Measurements from ENCODE around the gene PRPH. TPM values are rescaled to one million over a fixed set of nuclear protein-coding genes. Genes with fewer than 3 reads are reported as not detected.
"Not testable (repeated sequence)": the region's sequence is repeated elsewhere in the genome, so short reads cannot be mapped to it uniquely, and the experiment has no call there.

Gene PRPH
- total RNA-seq, result not detected

DNA sequence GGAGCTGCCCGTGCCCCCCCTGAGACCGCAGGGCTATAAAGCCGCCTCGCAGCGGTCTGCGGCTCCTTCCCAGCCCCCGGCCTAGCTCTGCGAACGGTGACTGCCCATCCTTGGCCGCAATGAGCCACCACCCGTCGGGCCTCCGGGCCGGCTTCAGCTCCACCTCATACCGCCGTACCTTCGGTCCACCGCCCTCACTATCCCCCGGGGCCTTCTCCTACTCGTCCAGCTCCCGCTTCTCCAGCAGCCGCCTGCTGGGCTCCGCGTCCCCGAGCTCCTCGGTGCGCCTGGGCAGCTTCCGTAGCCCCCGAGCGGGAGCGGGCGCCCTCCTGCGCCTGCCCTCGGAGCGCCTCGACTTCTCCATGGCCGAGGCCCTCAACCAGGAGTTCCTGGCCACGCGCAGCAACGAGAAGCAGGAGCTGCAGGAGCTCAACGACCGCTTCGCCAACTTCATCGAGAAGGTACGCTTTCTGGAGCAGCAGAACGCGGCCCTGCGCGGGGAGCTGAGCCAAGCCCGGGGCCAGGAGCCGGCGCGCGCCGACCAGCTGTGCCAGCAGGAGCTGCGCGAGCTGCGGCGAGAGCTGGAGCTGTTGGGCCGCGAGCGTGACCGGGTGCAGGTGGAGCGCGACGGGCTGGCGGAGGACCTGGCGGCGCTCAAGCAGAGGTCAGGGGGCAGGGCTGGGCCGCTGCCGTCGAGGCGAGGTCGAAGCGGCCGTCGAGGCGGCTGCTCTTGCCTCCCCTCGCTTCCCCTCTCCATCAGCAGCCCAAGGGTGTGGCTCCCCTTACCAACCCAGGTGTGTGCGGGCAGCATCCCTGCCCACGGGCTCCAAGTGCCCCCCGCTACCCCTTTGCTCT, at the start of gene PRPH:
Gene PRPH (plus strand): TSS at position 66 of the 855 bp plus-strand sequence. CDS start 54 bp downstream, at position 120.
- Mint-ChIP-seq H3K4me1 (ENCODE audit: low read depth) (peaks cover 12% of the 10 kb centered on the region), H3K36me3 (no peaks in the 10 kb centered on the region), H3K4me3 (no peak within 1 kb of the TSS), H3K9me3 (no peaks in the 10 kb centered on the region), H3K27me3 (peaks cover 48% of the 10 kb centered on the region), H3K27ac (no peak within 1 kb of the TSS)
- POLR2A ChIA-PET, result interaction anchor here (0.5 to 2.2 kb wide), 7 partner anchors 24 to 49 kb away, joined by 3 to 7 read pairs (median 4); partner anchors contain the start of gene TROAP
- CTCF ChIA-PET, result interaction anchor here (0.7 to 16.1 kb wide), 18 partner anchors 9 to 817 kb away, joined by 3 to 234 read pairs (median 8); partner anchors contain the start of genes C1QL4, COX14, DNAJC22 and TROAP
- intact Hi-C loops (cut with micrococcal nuclease), result no loop called here
- no peak for DNase-seq

DNA sequence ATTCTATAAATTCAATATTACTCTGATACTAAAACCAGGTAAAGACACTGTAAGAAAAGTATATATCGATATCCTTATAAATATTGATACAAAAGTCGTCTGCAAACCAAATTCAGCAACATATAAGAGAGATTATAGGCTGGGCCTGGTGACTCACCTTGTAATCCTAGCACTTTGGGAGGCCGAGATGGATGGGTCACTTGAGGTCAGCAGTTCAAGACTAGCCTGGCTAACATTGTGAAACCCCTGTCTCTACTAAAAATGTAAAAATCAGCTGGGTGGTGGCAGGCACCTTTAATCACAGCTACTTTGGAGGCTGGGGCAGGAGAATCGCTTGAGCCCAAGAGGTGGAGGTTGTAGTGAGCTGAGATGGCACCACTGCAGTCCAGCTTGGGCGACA, 43.6 kb upstream of the PRPH start:
- peaks cover 12% of the 10 kb centered on the region for H3K4me1 Mint-ChIP-seq (ENCODE audit: low read depth)
- H3K9me3 Mint-ChIP-seq, result no peaks in the 10 kb centered on the region
- no peak overlapping the region for H3K4me3 Mint-ChIP-seq
- POLR2A ChIA-PET, result no interaction called here
- DNase-seq, result no peak
- no peaks in the 10 kb centered on the region for H3K36me3 Mint-ChIP-seq
- CTCF ChIA-PET, result interaction anchor here (0.6 to 1.5 kb wide), 3 partner anchors 16 to 877 kb away, joined by 3 to 6 read pairs (median 4); no protein-coding TSS in a partner anchor
- no peaks in the 10 kb centered on the region for H3K27me3 Mint-ChIP-seq
- intact Hi-C loops (cut with micrococcal nuclease), result no loop called here
- H3K27ac Mint-ChIP-seq, result no peak overlapping the region

DNA sequence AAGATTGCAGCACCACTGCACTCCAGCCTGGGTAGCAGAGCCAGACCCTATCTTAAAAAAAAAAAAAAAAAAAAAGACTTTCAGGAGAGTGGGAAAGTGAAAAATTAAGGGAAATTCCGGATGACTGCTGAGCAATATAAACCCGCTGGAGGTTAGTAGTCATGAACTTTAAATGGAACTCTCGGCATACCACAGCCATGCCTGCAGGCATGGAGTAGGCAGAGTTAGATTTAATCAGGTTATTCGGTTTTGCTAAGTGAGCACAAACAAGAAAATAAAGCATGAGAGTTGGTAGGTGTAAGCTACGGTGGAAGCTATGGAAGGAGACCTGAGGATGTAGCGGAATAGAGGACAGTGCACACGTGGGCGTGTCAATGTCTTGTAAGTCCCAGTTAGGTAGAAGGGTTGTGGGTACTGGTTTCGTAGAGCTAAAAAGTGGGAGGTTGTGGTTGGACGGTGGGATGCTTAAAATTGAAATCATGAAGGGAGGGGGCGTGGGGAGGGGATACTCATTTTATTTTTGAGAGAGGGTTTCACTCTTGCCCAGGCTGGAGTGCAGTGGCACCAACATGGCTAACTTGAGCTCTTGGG, 41.8 kb upstream of the PRPH start:
- ChIA-PET CTCF (interaction anchor here (1.3 kb wide), 1 partner anchor 18 kb away, joined by 6 read pairs; no protein-coding TSS in a partner anchor), POLR2A (interaction anchor here (0.6 to 1.6 kb wide), 2 partner anchors 12 to 314 kb away, joined by 4 to 10 read pairs; partner anchors contain the start of gene TUBA1C)
- Mint-ChIP-seq H3K27ac (no peak overlapping the region), H3K4me1 (ENCODE audit: low read depth) (peaks cover 12% of the 10 kb centered on the region), H3K9me3 (no peaks in the 10 kb centered on the region), H3K4me3 (no peak overlapping the region), H3K36me3 (no peaks in the 10 kb centered on the region), H3K27me3 (no peaks in the 10 kb centered on the region)
- no peak for DNase-seq
- intact Hi-C loops (cut with micrococcal nuclease), result no loop called here

DNA sequence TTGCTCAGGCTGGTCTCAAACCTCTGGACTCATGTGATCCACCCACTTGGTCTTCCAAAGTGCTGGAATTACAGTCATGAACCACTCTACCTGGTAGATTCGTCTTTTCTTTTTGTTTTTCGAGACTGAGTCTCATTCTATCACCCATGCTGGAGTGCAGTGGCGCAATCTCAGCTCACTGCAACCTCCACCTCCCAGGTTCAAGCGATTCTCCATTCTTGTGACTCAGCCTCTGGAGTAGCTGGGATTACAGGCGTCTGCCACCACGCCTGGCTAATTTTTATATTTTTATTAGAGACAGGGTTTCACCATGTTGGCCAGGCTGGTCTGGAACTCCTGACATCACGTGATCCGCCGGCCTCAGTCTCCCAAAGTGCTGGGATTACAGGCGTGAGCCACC, 39.5 kb upstream of the PRPH start:
- intact Hi-C loops (cut with micrococcal nuclease); H3K36me3 Mint-ChIP-seq; H3K27ac Mint-ChIP-seq; H3K4me3 Mint-ChIP-seq; CTCF ChIA-PET; H3K27me3 Mint-ChIP-seq; POLR2A ChIA-PET; H3K9me3 Mint-ChIP-seq; DNase-seq: not testable (repeated sequence)
- H3K4me1 Mint-ChIP-seq (ENCODE audit: low read depth), result peaks cover 19% of the 10 kb centered on the region

DNA sequence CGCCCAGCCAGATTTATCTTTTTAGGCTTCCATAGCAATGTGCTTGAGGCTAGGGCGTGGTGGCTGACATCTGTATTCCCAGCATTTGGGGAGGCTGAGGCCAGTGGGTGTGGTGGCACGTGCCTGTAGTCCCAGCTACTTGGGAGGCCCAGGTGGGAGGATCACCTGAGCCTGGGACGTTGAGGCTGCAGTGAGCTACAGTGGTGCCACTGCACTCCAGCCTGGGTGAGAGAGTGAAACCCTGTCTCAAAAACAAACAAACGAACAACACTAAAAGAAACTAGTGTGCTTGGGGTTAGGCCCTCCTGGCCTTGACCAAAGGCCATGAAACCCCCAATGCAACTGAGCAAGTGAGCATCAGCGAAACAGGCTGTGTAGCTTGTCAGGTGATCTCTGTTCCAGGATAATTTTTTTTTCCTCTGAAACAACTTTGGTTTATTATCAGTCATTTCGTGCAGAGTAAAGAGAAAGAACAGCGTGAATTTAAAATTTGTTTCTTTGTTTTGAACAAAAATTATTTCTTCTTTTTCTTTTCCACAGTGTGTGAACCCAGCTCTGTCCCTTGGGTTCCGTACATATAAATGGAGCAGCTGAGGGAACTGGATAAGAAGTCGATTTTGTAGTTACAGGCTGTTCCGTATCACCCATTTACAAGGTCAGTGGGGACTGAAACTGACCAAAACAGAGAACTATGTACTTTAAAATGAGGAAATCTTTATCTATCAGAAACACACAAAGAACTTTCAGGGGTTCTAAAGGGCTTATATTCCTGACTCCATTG, 38.9 kb upstream of the PRPH start:
- H3K4me3 Mint-ChIP-seq, result no peak overlapping the region
- H3K27ac Mint-ChIP-seq, result no peak overlapping the region
- H3K36me3 Mint-ChIP-seq, result no peaks in the 10 kb centered on the region
- ChIA-PET CTCF (interaction anchor here (0.6 to 1.1 kb wide), 2 partner anchors 9 to 158 kb away, joined by 3 read pairs; no protein-coding TSS in a partner anchor), POLR2A (no interaction called here)
- DNase-seq, result no peak
- no peaks in the 10 kb centered on the region for H3K9me3 Mint-ChIP-seq
- H3K27me3 Mint-ChIP-seq, result no peaks in the 10 kb centered on the region
- H3K4me1 Mint-ChIP-seq (ENCODE audit: low read depth), result peaks cover 19% of the 10 kb centered on the region
- intact Hi-C loops (cut with micrococcal nuclease), result no loop called here

DNA sequence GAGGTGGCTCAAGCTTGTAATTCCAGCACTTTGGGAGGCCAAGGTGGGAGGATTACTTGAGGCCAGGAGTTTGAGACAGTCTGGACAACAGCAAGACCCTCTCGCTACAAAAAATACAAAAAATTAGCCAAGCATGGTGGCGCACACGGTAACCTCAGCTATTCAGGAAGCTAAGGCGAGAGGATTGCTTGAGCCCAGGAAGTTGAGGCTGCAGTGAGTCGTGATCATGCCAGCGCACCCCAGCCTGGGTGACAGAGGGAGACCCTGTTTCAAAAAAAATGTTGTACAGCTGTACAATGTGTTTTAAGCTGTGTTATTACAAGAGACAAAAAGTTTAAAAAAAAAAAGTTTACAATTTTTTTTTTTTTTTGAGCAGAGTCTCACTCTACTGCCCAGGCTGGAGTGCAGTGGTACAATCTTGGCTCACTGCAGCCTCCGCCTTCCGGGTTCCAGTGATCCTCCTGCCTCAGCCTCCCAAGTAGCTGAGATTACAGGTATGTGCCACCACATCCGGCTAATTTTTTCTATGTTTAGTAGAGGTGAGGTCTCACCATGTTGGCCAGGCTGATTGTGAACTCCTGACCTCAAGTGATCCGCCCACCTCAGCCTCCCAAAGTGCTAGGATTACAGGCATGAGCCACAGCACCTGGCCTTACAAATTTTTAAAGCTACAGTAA, 37.3 kb upstream of the PRPH start:
- POLR2A ChIA-PET; H3K27ac Mint-ChIP-seq; DNase-seq; H3K36me3 Mint-ChIP-seq; intact Hi-C loops (cut with micrococcal nuclease); H3K4me3 Mint-ChIP-seq; H3K27me3 Mint-ChIP-seq; H3K9me3 Mint-ChIP-seq: not testable (repeated sequence)
- CTCF ChIA-PET, result interaction anchor here (0.6 kb wide), 1 partner anchor 22 kb away, joined by 4 read pairs; no protein-coding TSS in a partner anchor
- peaks cover 17% of the 10 kb centered on the region for H3K4me1 Mint-ChIP-seq (ENCODE audit: low read depth)

DNA sequence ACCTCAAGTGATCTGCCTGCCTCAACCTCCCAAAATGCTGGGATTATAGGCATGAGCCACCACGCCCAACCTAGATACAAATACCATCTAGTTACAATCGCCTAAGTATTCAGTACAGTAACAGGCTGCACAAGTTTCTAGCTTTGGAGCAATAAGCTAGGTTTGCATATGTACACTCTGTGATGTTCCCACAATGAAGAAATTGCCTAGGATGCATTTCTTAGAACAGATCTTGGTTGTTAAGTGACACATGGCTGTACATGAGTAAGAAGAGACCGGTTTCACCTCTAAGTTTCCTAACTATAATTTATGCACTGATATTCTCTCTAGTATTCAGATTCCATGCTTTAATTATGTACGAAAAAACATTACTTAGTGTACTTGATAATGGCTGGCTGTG, 35.5 kb upstream of the PRPH start:
- Mint-ChIP-seq H3K27ac (no peak overlapping the region), H3K27me3 (no peaks in the 10 kb centered on the region), H3K36me3 (no peaks in the 10 kb centered on the region), H3K9me3 (no peaks in the 10 kb centered on the region), H3K4me3 (no peak overlapping the region), H3K4me1 (ENCODE audit: low read depth) (peaks cover 17% of the 10 kb centered on the region)
- DNase-seq, result no peak
- intact Hi-C loops (cut with micrococcal nuclease), result no loop called here
- CTCF ChIA-PET, result interaction anchor here (4.1 kb wide), 1 partner anchor 25 kb away, joined by 15 read pairs; no protein-coding TSS in a partner anchor
- POLR2A ChIA-PET, result no interaction called here

DNA sequence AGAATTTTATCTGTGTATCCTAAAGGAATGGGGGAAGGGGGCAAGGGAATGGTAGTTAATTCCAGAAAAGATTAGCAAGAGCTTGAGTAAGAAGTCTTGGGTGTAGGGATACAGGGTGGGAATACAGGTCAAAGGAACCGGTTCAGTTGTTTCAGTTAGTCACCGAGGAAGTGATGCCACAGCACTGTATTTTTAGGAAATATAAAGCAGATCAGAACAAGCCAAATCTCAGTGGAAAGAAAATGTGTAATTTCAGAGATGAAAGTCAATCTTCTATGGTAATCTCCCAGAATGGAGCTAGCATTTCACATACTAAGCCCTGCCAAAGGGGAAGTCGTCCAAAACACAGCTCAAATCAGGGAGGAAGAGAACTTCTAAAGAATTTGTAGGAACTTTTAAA, 34.8 kb upstream of the PRPH start:
- Mint-ChIP-seq H3K4me3 (no peak overlapping the region), H3K36me3 (peaks cover 1% of the 10 kb centered on the region), H3K27ac (no peak overlapping the region), H3K27me3 (no peaks in the 10 kb centered on the region), H3K9me3 (no peaks in the 10 kb centered on the region), H3K4me1 (ENCODE audit: low read depth) (peaks cover 17% of the 10 kb centered on the region)
- ChIA-PET CTCF (interaction anchor here (4.1 kb wide), 1 partner anchor 26 kb away, joined by 15 read pairs; no protein-coding TSS in a partner anchor), POLR2A (interaction anchor here (0.6 to 1.2 kb wide), 2 partner anchors 130 to 146 kb away, joined by 3 to 4 read pairs; no protein-coding TSS in a partner anchor)
- DNase-seq, result no peak
- intact Hi-C loops (cut with micrococcal nuclease), result loop anchor here (10.0 kb wide), 1 partner anchor 485 kb away; the partner anchor contains the start of gene TMBIM6

DNA sequence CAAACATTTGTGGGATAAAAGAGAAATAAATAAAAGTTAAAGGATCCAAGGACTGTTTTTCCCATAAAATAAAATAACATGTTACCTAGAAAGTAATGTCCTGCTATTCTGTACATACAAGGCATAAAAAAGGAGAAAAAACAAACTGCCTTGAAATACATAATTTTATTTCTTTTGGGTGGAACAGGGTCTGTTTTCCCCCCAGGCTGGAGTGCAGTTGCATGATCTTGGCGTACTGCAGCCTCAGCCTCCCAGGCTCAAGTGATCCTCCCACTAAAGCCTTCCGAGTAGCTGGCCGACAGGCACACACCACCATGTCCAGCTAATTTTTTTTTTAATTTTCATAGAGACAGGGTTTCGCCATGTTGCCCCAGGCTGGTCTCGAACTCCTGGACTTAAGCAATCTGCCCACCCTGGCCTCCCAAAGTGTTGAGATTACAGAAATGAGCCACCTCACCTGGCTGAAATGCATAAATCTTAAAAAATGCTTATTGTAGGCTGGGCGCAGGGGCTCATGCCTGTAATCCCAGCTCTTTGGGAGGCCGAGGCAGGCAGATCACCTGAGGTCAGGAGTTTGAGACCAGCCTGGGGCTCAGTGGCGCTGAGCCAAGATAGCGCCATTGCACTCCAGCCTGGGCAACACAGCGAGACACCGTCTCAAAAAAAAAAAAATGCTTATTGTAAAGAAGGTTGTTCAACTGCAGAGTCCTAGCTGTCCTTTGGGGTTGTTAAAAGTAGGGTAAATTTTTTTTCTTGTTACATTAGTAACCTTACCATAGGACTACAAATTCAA, 34.2 kb upstream of the PRPH start:
- POLR2A ChIA-PET, result interaction anchor here (0.6 to 1.2 kb wide), 2 partner anchors 130 to 145 kb away, joined by 3 to 4 read pairs; no protein-coding TSS in a partner anchor
- intact Hi-C loops (cut with micrococcal nuclease), result loop anchor here (10.0 kb wide), 1 partner anchor 484 kb away; the partner anchor contains the start of gene TMBIM6
- no peak overlapping the region for H3K27ac Mint-ChIP-seq
- DNase-seq, result no peak
- peaks cover 6% of the 10 kb centered on the region for H3K36me3 Mint-ChIP-seq
- no peaks in the 10 kb centered on the region for H3K27me3 Mint-ChIP-seq
- CTCF ChIA-PET, result interaction anchor here (1.6 to 4.1 kb wide), 2 partner anchors 27 to 86 kb away, joined by 5 to 15 read pairs; partner anchors contain the start of gene DNAJC22
- H3K9me3 Mint-ChIP-seq, result no peaks in the 10 kb centered on the region
- H3K4me1 Mint-ChIP-seq (ENCODE audit: low read depth), result peaks cover 20% of the 10 kb centered on the region
- H3K4me3 Mint-ChIP-seq, result no peak overlapping the region

DNA sequence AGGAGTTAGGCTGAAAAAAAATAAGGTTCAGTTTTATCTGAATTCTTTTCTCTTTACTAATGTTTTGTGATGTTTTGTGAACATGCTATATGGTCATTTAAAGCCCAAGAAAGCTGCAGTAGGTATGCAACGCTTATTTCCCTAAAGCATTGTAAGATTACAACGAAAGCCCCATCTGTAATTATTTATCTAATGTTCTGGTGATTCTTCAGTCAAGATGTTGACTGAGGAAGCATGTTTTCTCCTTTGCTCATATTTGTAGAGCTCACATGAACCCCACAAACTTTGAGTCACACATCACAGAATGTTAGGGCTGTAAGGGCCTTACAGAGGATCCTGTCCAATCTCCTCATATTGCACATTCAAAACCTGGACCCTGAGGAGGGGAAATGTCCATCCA, 33.2 kb upstream of the PRPH start:
- Mint-ChIP-seq H3K36me3 (peaks cover 11% of the 10 kb centered on the region), H3K9me3 (no peaks in the 10 kb centered on the region), H3K27me3 (no peaks in the 10 kb centered on the region), H3K4me3 (no peak overlapping the region), H3K4me1 (ENCODE audit: low read depth) (peaks cover 26% of the 10 kb centered on the region), H3K27ac (no peak overlapping the region)
- CTCF ChIA-PET, result interaction anchor here (1.6 to 4.1 kb wide), 2 partner anchors 27 to 85 kb away, joined by 5 to 15 read pairs; partner anchors contain the start of gene DNAJC22
- POLR2A ChIA-PET, result no interaction called here
- no peak for DNase-seq
- intact Hi-C loops (cut with micrococcal nuclease), result loop anchor here (10.0 kb wide), 1 partner anchor 483 kb away; the partner anchor contains the start of gene TMBIM6
